MM.1S (cell line): ENCODE measurements around the gene KLK8.

ENCODE experiments used
- DNase-seq: peaks from one replicate; pipeline ENCODE4 v3.0.0-alpha.2; 2015
- H2AFZ ChIP-seq: fragments of 300-600 bp; sonication (generic); 2 replicates; pipeline ENCODE4 v1.6.0; 2016; ENCODE audit warnings: antibody characterized with exemption, low read length
- H3F3A ChIP-seq: fragments of 300-600 bp; sonication (generic); 2 replicates; pipeline ENCODE4 v1.6.1; 2016; ENCODE audit warnings: mild to moderate bottlenecking, antibody characterized with exemption, low read length, moderate library complexity, mixed read lengths; ENCODE audit not compliant: insufficient read depth
- H3K27ac ChIP-seq: fragments of 300-600 bp; sonication (generic); 2 replicates; pipeline ENCODE4 v1.5.1; 2016; ENCODE audit warnings: mild to moderate bottlenecking, low read length
- H3K27me3 ChIP-seq: fragments of 300-600 bp; sonication (generic); replicated peaks from 2 replicates; pipeline ENCODE4 v1.6.0; 2016; ENCODE audit warnings: low read length; ENCODE audit not compliant: insufficient read depth
- H3K36me3 ChIP-seq: fragments of 300-600 bp; sonication (generic); replicated peaks from 2 replicates; pipeline ENCODE4 v1.6.1; 2016; ENCODE audit warnings: mild to moderate bottlenecking, low read length, mixed read lengths; ENCODE audit not compliant: insufficient read depth
- H3K4me1 ChIP-seq: fragments of 300-600 bp; sonication (generic); 2 replicates; pipeline ENCODE4 v1.6.1; 2016; ENCODE audit warnings: low read length, mixed read lengths
- H3K4me2 ChIP-seq: fragments of 300-600 bp; sonication (generic); 2 replicates; pipeline ENCODE4 v1.6.0; 2016; ENCODE audit warnings: low read depth, low read length
- H3K4me3 ChIP-seq: fragments of 300-600 bp; sonication (generic); 2 replicates; pipeline ENCODE4 v1.5.1; 2016; ENCODE audit warnings: low read length, mixed read lengths
- H3K79me2 ChIP-seq: fragments of 300-600 bp; sonication (generic); 2 replicates; pipeline ENCODE4 v1.6.1; 2016; ENCODE audit warnings: mixed run types, low read length, mixed read lengths
- H3K9ac ChIP-seq: fragments of 300-600 bp; sonication (generic); 2 replicates; pipeline ENCODE4 v1.6.1; 2016; ENCODE audit warnings: low read length, mixed read lengths
- H3K9me2 ChIP-seq: fragments of 300-600 bp; sonication (generic); replicated peaks from 2 replicates; pipeline ENCODE4 v1.6.1; 2016; ENCODE audit warnings: mild to moderate bottlenecking, low read length, mixed read lengths; ENCODE audit not compliant: insufficient read depth
- H3K9me3 ChIP-seq: fragments of 300-600 bp; sonication (generic); replicated peaks from 2 replicates; pipeline ENCODE4 v1.6.1; 2016; ENCODE audit warnings: mild to moderate bottlenecking, low read length, mixed read lengths; ENCODE audit not compliant: insufficient read depth
- H4K20me1 ChIP-seq: fragments of 300-600 bp; sonication (generic); 2 replicates; pipeline ENCODE4 v1.6.1; 2016; ENCODE audit warnings: mild to moderate bottlenecking, low read length, moderate library complexity, mixed read lengths; ENCODE audit not compliant: insufficient read depth
- CTCF ChIP-seq: fragments of 300-600 bp; sonication (generic); IDR thresholded peaks from 2 replicates; pipeline ENCODE4 v1.5.1; 2016; ENCODE audit warnings: antibody characterized with exemption, low read length, mixed read lengths
- EZH2 ChIP-seq: fragments of 300-600 bp; sonication (generic); optimal IDR thresholded peaks from 2 replicates; pipeline ENCODE3; 2017; ENCODE audit warnings: low read depth, mild to moderate bottlenecking, antibody characterized with exemption, low read length, mixed read lengths
- EZH2phosphoT487 ChIP-seq: fragments of 300-600 bp; sonication (generic); IDR thresholded peaks from 2 replicates; pipeline ENCODE4 v1.6.1; 2018; ENCODE audit warnings: antibody characterized with exemption, low read length

Gene KLK8

GRCh38 chr19:51024924-51025323 is 23.5 kb upstream of the KLK8 start:
- Histone ChIP-seq H4K20me1 (no peaks in the 10 kb centered on the region), H3K9me2 (no peaks in the 10 kb centered on the region), H3K4me3 (no peak overlapping the region), H3K27ac (no peak overlapping the region), H3K4me1 (no peaks in the 10 kb centered on the region), H3K79me2 (no peaks in the 10 kb centered on the region), H3K27me3 (peaks cover 14% of the 10 kb centered on the region), H3K36me3 (no peaks in the 10 kb centered on the region), H3F3A (no peaks in the 10 kb centered on the region), H2AFZ (no peak overlapping the region), H3K9me3 (no peaks in the 10 kb centered on the region), H3K9ac (no peak overlapping the region), H3K4me2 (no peak overlapping the region)
- no peak for TF ChIP-seq CTCF
- no peak for TF ChIP-seq EZH2phosphoT487
- no peak for TF ChIP-seq EZH2
- DNase-seq = no peak

GRCh38 chr19:51023946-51024345 is 22.5 kb upstream of the KLK8 start:
- no peaks in the 10 kb centered on the region for H3K36me3 ChIP-seq
- no peak overlapping the region for H3K9ac ChIP-seq
- H2AFZ ChIP-seq = no peak overlapping the region
- no peak overlapping the region for H3K4me2 ChIP-seq
- H3K27me3 ChIP-seq = peaks cover 14% of the 10 kb centered on the region
- H3K9me2 ChIP-seq = no peaks in the 10 kb centered on the region
- no peak for DNase-seq
- no peaks in the 10 kb centered on the region for H3F3A ChIP-seq
- no peak overlapping the region for H3K4me3 ChIP-seq
- no peak overlapping the region for H3K27ac ChIP-seq
- H3K4me1 ChIP-seq = no peaks in the 10 kb centered on the region
- no peaks in the 10 kb centered on the region for H3K9me3 ChIP-seq
- H4K20me1 ChIP-seq = no peaks in the 10 kb centered on the region
- no peaks in the 10 kb centered on the region for H3K79me2 ChIP-seq
- TF ChIP-seq EZH2 = no peak
- no peak for TF ChIP-seq EZH2phosphoT487
- TF ChIP-seq CTCF = no peak

- TF ChIP-seq EZH2phosphoT487 (no peak), CTCF (no peak), EZH2 (no peak)
- no peaks in the 10 kb centered on the region for H4K20me1 ChIP-seq
- H3K9ac ChIP-seq = no peak overlapping the region
- no peaks in the 10 kb centered on the region for H3K79me2 ChIP-seq
- no peaks in the 10 kb centered on the region for H3F3A ChIP-seq
- no peak for DNase-seq
- no peak overlapping the region for H2AFZ ChIP-seq
- no peaks in the 10 kb centered on the region for H3K9me2 ChIP-seq
- H3K9me3 ChIP-seq = no peaks in the 10 kb centered on the region
- no peaks in the 10 kb centered on the region for H3K4me1 ChIP-seq
- no peak overlapping the region for H3K27ac ChIP-seq
- H3K4me2 ChIP-seq = no peak overlapping the region
- H3K4me3 ChIP-seq = no peak overlapping the region
- no peaks in the 10 kb centered on the region for H3K36me3 ChIP-seq
- peaks cover 14% of the 10 kb centered on the region for H3K27me3 ChIP-seq
Observed at GRCh38 chr19:51022526-51022925, 21.1 kb upstream of the KLK8 start.
